Retina (tissue), 1 donor: Measurements from ENCODE around the gene CD177.
"Not testable (repeated sequence)": the region's sequence is repeated elsewhere in the genome, so short reads cannot be mapped to it uniquely, and the experiment has no call there.

Experiments used
- DNase-seq: peaks from one replicate; pipeline ENCODE4 v3.0.0-alpha.2; 2016

The CD177 gene, protein sequence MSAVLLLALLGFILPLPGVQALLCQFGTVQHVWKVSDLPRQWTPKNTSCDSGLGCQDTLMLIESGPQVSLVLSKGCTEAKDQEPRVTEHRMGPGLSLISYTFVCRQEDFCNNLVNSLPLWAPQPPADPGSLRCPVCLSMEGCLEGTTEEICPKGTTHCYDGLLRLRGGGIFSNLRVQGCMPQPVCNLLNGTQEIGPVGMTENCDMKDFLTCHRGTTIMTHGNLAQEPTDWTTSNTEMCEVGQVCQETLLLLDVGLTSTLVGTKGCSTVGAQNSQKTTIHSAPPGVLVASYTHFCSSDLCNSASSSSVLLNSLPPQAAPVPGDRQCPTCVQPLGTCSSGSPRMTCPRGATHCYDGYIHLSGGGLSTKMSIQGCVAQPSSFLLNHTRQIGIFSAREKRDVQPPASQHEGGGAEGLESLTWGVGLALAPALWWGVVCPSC

DNA sequence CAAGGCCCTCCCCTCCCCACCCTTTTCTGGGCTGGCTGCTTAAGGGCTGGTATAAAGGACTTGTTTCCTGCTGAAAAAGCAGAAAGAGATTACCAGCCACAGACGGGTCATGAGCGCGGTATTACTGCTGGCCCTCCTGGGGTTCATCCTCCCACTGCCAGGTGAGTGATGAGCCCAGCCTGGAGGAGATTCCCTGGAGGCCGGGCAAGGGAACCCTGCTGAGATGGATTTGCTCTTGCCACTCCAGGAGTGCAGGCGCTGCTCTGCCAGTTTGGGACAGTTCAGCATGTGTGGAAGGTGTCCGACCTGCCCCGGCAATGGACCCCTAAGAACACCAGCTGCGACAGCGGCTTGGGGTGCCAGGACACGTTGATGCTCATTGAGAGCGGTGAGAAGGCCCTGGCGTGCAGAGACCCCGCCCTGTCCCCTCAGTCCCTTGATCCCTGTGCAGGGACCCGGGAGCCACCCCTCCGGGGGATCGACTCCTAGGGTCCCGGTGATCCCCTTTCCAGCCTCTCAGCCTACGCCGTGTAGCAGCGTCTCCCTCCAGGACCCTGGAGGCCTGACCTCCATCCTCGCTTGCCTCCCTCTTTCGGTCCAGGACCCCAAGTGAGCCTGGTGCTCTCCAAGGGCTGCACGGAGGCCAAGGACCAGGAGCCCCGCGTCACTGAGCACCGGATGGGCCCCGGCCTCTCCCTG is at the start of gene CD177:
Gene CD177, plus strand, starts transcription at position 81 of the 699 bp plus-strand sequence. Its CDS starts 29 bp downstream, at position 110.
- no peak for DNase-seq

- DNase-seq, result no peak
These were observed 47.8 kb upstream of the CD177 start for GRCh38 chr19:43305642-43306041.

GRCh38 chr19:43306097-43306496 is 47.4 kb upstream of the CD177 start:
- no peak for DNase-seq

GRCh38 chr19:43308244-43308815 is 45.2 kb upstream of the CD177 start:
- DNase-seq, result no peak

- no peak for DNase-seq
These were observed 44.0 kb upstream of the CD177 start for GRCh38 chr19:43309466-43309865.

- no peak for DNase-seq
These were observed 43.3 kb upstream of the CD177 start for GRCh38 chr19:43310221-43310620.

- DNase-seq, result no peak
These were observed 42.2 kb upstream of the CD177 start for GRCh38 chr19:43311256-43311655.

GRCh38 chr19:43311706-43312105 is 41.8 kb upstream of the CD177 start:
- no peak for DNase-seq

GRCh38 chr19:43313711-43314495 is 39.6 kb upstream of the CD177 start:
- DNase-seq, result no peak

GRCh38 chr19:43315851-43316250 is 37.6 kb upstream of the CD177 start:
- DNase-seq, result no peak

DNA sequence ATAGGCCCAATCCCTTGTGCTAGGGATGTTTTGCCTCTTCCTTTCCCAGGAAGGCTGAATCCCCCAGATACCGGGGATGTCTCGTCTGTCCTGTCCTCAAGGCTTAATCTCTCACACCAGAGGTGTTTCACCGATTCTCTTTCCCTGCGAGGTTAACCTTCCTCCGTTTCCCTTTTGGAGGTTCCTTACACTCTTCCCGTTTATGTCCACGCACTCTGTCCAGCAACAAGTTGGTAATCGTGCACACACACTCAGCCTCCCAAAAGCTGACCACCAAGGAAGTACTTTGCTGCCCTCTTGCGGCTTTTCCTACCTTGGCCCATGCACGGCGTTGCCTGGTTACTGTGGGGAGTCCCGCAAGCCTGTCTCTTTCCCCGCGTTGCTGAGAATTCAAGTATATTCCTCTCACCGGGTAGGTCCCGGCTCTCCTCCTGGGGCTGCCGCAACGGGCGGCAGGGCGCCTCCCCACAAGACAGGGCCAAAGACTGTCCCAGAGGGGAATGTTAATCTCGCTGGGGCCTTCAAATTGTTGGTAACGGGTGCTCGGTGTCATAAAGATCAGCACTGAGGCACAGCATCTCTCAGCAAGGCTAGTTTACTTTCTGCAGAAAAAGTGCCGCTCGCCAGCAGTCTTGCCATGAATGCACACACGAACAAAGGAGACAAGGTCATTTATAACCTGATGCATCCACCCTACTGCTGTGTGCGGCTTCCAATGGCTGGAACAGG is 36.7 kb upstream of the CD177 start:
- DNase-seq, result peak; percentile 2

GRCh38 chr19:43318203-43318602 is 35.3 kb upstream of the CD177 start:
- no peak for DNase-seq

GRCh38 chr19:43318796-43319314 is 34.6 kb upstream of the CD177 start:
- no peak for DNase-seq

DNA sequence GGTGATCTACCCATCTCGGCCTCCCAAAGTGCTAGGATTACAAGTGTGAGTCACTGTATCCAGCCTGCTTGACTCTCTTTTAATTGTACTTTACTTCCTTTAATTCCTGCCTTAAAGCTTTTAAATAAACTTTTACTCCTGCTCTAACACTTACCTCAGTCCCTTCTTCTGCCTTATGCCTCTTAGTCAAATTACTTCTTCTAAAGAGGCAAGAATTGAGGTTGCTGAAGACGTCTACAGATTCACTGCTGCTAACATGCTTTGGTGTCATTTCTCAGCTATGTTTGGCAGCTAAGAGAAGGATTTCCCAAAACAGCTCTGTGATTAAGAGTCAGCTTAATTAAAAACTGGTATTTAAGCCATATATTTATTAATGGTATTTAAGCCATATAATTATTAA is 32.9 kb upstream of the CD177 start:
- no peak for DNase-seq

DNA sequence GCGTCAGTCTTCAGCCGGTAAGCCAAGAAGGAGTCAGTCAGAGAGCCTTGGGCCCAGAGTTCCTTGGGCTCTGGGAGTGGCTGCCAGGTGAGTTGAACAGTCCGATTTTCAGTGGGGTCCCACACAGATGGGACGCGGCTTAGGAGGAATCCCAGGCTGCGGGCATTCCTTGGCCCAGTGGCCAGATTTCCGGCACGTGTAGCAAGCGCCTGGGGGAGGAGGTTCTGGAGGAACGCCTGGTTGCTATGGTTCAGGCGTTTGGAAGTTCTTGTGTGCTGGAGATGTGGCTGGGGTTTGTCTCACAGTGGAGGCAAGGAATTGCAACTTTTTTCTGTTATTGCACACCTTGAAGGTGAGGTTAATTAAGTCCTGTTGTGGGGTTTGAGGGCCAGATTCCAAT is 26.7 kb upstream of the CD177 start:
- not testable (repeated sequence) for DNase-seq

GRCh38 chr19:43328561-43328960 is 24.9 kb upstream of the CD177 start:
- DNase-seq, result not testable (repeated sequence)

GRCh38 chr19:43329049-43329448 is 24.4 kb upstream of the CD177 start:
- DNase-seq, result not testable (repeated sequence)

- no peak for DNase-seq
These were observed 23.5 kb upstream of the CD177 start for GRCh38 chr19:43329989-43330388.

DNA sequence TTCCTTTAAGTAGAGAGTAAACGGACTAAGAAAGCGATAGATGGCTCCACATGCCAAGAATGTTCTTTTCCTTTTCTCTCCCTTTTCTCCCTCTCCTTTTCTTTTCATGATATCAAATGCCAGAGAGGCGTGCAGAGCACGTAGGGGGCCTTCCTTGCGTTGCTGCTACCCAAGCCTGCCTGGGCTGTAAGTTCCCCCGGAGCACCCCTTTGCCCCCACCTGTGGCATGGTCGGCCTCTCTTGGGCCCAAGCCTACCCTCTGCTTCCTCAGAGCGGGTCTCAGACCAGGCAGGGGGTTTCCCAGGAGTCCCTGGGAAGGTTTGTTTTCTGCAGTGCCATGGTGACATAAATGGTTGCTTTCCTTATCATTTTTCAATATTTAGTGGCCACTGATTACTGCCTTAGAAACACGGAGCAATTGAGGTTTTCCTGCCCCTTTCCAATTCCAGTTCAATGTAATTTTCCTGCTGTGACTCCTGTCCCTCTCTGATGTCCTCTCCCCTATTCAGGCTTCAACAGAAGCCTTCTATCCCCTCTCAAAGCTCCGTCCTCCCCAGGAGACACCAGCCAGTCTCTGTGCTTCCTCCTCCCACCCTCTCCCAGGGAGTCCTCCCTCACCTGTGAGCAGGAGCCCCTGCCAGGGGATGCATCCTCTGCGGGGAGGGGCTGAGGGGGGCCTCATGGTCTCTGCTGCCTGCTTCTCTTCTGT is 22.6 kb upstream of the CD177 start:
- DNase-seq, result no peak

GRCh38 chr19:43331435-43332010 is 22.0 kb upstream of the CD177 start:
- DNase-seq, result no peak
